Astrocyte (in vitro differentiated cells and primary cell): Measurements from ENCODE around the gene SKAP2.

ENCODE experiments used
- CTCF ChIP-seq: IDR thresholded peaks from 2 replicates; pipeline ENCODE4 v1.5.1; 2011; ENCODE audit warnings: low read depth, mild to moderate bottlenecking, inconsistent platforms, low read length, moderate library complexity; ENCODE audit not compliant: insufficient read depth
- EZH2 ChIP-seq: IDR thresholded peaks from 2 replicates; pipeline ENCODE4 v1.6.1; 2012; ENCODE audit warnings: mild to moderate bottlenecking, low read length, inconsistent platforms; ENCODE audit not compliant: insufficient read depth

- no peak for TF ChIP-seq CTCF
- no peak for TF ChIP-seq EZH2
These were observed 195.6 kb downstream of the SKAP2 start for GRCh38 chr7:26668821-26669220.
